HepG2 (cell line): ENCODE results near the gene C2CD4A. TPM values are rescaled to one million over a fixed set of nuclear protein-coding genes. Genes with fewer than 3 reads are reported as not detected.

ENCODE experiments used
- polyA plus RNA-seq, 8 experiments: library from polyadenylated mRNA; depleted of rRNA in 3 of 8; stranded (reverse) in 7 of 8; unstranded in 1 of 8; fragments of >200 nt; fragmentation: Illumina TruSeq in 4 of 8; extraction: Trizol in 4 of 8; gene quantifications; 2 replicates each; pipeline versions ENCODE4 v1.2.1 to v1.2.3, GENCODE V29; 2011 to 2016; ENCODE audit warnings: low read depth in 4 of 8, missing spikeins in 1 of 8, mixed read lengths in 1 of 8; ENCODE audit not compliant: insufficient read depth in 1 of 8
- total RNA-seq, 5 experiments: library from RNA; depleted of rRNA; stranded (reverse); fragments of >200 nt; fragmentation: Illumina TruSeq; extraction: Trizol; gene quantifications; 2 replicates each; pipeline ENCODE4 v1.2.3, GENCODE V29; 2016; ENCODE audit warnings: low read depth in 1 of 5

C2CD4A gene
- total and polyA plus RNA-seq, 2 of the 13 experiments (the other 11 are each of a cell fraction or from before 2014, with no cell fraction given), result 0.20 TPM; not detected in 1

Other genes starting within 250 kb of the C2CD4A start
- gene VPS13C, start 6.5 kb upstream of the C2CD4A start, total RNA-seq (2016; rRNA removed; fragmentation: Illumina TruSeq; extraction: Trizol), result 26.8 and 27.6 TPM in 2 replicates
- gene VPS13C, start 6.5 kb upstream of the C2CD4A start, polyA plus RNA-seq (2011; rRNA removed), result 9.1 and 10.9 TPM in 2 replicates
- not detected in 2 replicates for gene C2CD4B, start 98.3 kb downstream of the C2CD4A start, total RNA-seq (2016; rRNA removed; fragmentation: Illumina TruSeq; extraction: Trizol)
- gene C2CD4B, start 98.3 kb downstream of the C2CD4A start, polyA plus RNA-seq (2011; rRNA removed), result not detected in 2 replicates